GM21515 (cell line): ENCODE results near the gene HS3ST6.
A peak's percentile ranks its signal among the peaks of the same experiment; 100 is the strongest.
"Not testable (repeated sequence)": the region's sequence is repeated elsewhere in the genome, so short reads cannot be mapped to it uniquely, and the experiment has no call there.

Experiments
- ATAC-seq: cut with Tn5 transposase; IDR thresholded peaks from one replicate; pipeline ENCODE4 v1.9.1; 2021; ENCODE audit not compliant: unreplicated experiment

HS3ST6 gene

GRCh38 chr16:1929105-1929504, 10.9 kb upstream of the HS3ST6 start:
- ATAC-seq = peak; percentile 11

GRCh38 chr16:1926271-1926670, 8.1 kb upstream of the HS3ST6 start:
- no peak for ATAC-seq

GRCh38 chr16:1924095-1924494, 5.9 kb upstream of the HS3ST6 start:
- ATAC-seq = no peak

- ATAC-seq = no peak
Observed at GRCh38 chr16:1923299-1924034, 5.3 kb upstream of the HS3ST6 start.

GRCh38 chr16:1922357-1922756, 4.1 kb upstream of the HS3ST6 start:
- no peak for ATAC-seq

GRCh38 chr16:1920727-1921171, 2.5 kb upstream of the HS3ST6 start:
- no peak for ATAC-seq

GRCh38 chr16:1920122-1920521, 1.9 kb upstream of the HS3ST6 start:
- ATAC-seq = not testable (repeated sequence)

GRCh38 chr16:1919327-1919998, 1.2 kb upstream of the HS3ST6 start:
- no peak for ATAC-seq

- ATAC-seq = no peak
Observed at GRCh38 chr16:1917665-1918350, 407 bp downstream of the HS3ST6 start.

- ATAC-seq = no peak
Observed at GRCh38 chr16:1917056-1917664, 1.1 kb downstream of the HS3ST6 start.

- ATAC-seq = no peak
Observed at GRCh38 chr16:1916640-1916990, 1.6 kb downstream of the HS3ST6 start.

GRCh38 chr16:1915732-1916639, 2.2 kb downstream of the HS3ST6 start:
- ATAC-seq = no peak

- ATAC-seq = no peak
Observed at GRCh38 chr16:1914988-1915387, 3.2 kb downstream of the HS3ST6 start.

- no peak for ATAC-seq
Observed at GRCh38 chr16:1914084-1914608, 4.1 kb downstream of the HS3ST6 start.

GRCh38 chr16:1913327-1914083, 4.7 kb downstream of the HS3ST6 start:
- ATAC-seq = no peak

GRCh38 chr16:1912215-1912543, 6.0 kb downstream of the HS3ST6 start:
- ATAC-seq = no peak

- no peak for ATAC-seq
Observed at GRCh38 chr16:1911467-1912214, 6.6 kb downstream of the HS3ST6 start.

- no peak for ATAC-seq
Observed at GRCh38 chr16:1909561-1910231, 8.5 kb downstream of the HS3ST6 start.

GRCh38 chr16:1908983-1909382, 9.2 kb downstream of the HS3ST6 start:
- ATAC-seq = no peak
